GM19328 (cell line): ENCODE measurements around the gene CACNG7.
"Not testable (repeated sequence)": the region's sequence is repeated elsewhere in the genome, so short reads cannot be mapped to it uniquely, and the experiment has no call there.

Source experiments
- ATAC-seq: cut with Tn5 transposase; IDR thresholded peaks from one replicate; pipeline ENCODE4 v1.9.1; 2021; ENCODE audit warnings: mild to moderate bottlenecking, moderate library complexity; ENCODE audit not compliant: unreplicated experiment

CACNG7 gene

DNA sequence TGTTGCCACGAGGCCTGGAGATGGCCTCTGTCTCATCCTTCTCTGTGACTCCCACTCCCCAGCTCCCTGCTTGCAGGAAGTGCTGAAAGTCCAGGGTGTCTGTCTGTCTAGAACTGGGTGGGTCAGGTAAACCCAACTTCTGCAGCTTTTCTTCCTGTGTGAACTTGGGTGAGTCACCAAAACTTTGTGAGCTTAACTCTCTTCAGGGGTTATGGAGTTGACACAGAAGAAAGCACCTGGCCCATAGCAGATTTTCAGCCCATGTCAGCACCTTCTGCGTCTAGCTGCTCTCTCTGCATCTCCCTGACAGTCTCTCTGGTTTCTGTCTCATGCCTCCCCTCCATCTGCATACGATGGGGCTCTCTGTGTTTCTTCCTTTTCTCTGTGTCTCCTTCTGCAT lies 4.2 kb upstream of the CACNG7 start:
- no peak for ATAC-seq

DNA sequence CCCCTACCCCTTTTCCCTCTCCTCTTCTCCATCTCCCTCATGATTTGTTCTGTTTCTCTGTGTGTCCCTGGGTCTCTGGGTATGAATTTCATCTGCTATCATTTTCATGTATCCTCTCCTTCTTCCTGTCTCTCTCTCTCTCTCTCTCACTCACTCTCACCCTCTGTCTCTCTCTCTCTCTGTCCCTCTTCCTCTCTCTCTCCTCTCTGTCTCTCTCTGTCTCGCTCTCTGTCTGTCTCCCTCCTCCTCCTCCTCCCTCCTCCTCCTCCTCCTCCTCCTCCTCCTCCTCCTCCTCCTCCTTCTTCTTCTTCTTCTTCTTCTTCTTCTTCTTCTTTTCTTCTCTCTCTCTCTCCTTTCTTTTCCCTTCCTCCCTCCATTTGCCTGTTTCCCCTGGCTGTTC lies 3.3 kb upstream of the CACNG7 start:
- no peak for ATAC-seq

DNA sequence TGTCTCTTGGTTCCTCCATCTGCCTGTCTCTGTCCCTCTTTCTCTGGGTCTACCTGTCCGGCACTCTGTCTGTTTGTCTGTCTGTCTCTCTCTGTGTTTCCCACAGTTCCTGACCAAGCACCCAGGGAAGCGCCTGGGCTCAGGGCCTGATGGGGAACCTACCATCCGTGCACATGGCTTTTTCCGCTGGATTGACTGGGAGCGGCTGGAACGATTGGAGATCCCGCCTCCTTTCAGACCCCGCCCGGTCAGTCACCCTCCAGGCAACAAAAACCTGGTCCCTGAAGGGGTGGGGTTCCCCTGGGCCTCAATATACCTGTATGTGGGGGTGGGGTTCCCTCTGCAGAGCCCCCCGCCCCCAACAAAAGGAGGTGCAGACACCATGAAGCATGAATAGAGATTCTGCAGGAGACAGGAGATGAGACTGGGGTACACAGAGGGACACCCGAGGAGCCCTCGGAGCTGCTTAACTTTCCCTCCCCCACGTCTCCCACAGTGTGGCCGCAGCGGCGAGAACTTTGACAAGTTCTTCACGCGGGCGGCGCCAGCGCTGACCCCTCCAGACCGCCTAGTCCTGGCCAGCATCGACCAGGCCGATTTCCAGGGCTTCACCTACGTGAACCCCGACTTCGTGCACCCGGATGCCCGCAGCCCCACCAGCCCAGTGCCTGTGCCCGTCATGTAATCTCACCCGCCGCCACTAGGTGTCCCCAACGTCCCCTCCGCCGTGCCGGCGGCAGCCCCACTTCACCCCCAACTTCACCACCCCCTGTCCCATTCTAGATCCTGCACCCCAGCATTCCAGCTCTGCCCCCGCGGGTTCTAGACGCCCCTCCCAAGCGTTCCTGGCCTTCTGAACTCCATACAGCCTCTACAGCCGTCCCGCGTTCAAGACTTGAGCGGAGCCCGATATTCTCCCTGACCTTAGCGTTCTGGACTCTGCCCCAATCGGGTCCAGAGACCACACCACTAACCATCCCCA lies 2.6 kb upstream of the CACNG7 start:
- ATAC-seq = no peak

DNA sequence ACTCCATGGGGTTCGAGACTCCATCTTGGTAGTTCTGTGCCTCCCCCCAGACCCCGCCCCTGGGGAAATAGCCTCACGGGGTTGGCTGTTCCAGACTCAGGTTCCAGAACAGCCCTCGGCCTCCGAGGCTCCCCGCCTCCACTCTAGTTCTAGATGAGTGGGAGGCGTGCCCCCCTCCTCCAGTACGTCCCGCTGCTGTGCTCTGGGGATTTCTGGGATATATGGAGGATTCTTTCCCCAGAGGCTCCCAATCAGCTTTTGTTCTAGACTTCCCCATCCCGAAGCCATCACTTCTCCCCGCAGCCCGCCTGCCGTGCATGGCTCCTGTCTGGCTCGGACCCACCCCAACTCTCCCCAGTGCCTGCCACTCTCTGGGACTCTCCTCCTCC lies 1.9 kb upstream of the CACNG7 start:
- no peak for ATAC-seq

DNA sequence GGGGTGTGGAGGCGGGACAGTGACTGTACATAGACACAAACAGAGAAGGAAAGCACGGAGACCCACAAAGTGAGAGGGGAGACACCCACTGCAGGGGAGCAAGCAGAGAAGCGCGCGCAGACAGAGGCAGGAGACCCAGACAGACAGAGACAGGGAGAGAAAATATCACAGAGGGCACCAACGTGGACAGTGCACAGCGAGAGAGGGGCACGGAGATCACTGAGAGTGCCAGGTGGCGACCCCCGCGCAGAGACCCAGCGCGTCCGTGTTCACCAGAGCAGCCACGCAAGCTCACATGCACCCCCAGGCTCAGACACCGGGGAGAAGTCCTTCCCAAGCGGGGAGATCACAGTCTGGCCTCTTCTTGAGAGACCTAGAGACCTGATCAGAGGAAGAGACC lies 1.4 kb upstream of the CACNG7 start:
- ATAC-seq = no peak

DNA sequence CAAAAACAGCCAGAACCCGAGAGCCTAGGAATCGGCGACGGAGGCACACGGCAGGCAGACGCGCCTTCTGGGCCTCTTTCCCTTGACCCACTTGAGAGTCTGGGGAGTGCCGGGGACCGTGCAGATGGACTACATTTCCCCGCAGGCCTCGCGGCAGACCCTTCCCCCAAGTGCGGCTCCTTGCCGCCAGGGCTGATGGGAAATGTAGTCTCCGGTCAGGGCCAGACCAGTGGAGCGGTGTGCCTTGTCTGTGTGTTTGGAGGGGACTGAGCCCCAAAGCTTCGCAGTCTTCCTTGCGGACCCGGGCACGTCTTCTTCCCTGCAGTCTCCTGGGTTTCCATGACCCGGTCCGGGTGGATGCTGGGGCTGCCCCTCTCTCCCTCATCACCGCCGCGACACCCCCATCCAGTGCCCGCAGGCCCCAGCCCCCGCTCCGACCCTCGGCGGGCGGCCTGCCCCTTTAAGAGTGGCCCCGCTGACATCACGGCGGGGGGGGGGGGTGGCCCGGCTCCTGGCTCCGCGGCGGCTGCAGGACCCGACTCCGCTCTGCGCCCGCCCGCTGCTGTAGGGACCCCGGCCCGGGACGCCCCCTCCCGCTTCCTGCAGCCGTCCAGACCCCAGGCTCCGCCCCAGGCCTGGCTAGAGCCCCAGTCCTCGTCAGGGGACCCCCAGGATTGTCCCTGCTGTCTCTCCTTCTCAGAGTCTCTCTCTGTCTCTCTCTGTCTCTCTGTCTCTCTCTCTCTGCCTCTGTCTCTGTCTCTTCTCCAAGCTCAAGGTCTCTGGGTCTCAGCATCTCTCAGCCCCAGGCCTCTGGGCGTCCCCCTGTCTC lies 758 bp upstream of the CACNG7 start:
- ATAC-seq = no peak

DNA sequence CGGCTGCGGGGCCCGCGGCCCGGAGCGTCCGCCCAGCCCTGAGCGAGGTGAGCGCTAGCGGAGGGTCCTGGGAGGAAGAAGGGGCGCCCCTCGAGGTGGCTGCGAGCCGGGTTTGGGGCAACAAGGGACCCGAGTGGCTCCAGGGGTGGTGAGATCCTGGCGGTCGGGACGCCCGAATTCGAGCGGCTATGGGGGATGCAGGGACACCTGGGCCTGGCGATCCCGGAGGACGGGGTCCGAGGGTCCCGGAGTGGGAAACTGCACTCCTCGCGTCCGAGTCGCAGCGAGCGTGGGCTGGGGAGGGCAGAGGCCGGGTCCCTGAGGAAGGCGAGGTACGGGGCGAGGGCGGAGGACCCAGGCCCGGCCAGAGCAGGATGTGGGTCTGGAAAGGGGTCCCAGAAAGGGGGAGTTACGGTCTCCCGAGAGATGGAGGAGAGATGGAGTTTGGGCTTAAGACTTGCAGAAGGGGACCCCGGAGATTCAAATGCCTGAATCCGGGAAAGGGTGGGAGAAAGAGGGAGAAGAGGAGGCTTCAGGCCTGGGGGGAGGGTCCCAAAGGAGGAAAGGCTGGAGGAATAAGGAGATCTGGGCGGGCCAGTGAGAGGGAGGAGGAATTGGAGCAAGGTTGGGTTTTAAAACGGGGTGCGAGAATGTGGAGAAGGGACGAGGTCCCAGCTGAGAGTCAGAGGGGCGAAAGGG lies 542 bp downstream of the CACNG7 start:
- ATAC-seq = no peak

DNA sequence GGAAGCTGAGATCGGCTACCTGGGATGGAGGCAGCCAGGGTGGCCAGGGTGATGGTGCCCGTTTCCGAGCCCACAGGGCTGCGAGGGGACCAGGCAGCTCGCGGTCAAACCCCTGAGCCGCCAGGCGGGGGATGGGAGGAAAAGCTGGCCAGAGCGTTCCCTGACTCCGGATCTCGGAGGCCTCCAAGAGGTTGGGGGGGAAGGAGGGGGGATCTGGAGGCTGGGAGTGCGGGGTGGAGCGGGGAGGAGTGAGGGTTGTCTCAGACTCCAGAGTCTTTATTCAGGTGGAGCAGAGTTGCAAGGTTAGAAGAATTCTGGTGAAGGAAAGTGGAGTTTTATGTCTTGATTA lies 1.1 kb downstream of the CACNG7 start:
- no peak for ATAC-seq

DNA sequence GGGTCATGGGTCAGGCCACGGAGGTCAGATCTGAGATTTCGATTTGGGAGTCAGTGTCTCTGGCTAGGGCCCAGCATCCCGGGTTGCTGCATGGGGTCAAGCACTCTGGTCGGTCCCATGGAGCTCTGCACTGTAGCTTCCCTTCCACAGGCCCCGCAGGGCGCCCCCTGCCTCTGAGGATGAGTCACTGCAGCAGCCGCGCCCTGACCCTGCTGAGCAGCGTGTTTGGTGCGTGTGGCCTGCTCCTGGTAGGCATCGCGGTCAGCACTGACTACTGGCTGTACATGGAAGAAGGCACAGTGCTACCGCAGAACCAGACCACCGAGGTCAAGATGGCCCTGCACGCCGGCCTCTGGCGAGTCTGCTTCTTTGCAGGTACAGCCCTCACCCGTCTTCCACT lies 3.6 kb downstream of the CACNG7 start:
- no peak for ATAC-seq

DNA sequence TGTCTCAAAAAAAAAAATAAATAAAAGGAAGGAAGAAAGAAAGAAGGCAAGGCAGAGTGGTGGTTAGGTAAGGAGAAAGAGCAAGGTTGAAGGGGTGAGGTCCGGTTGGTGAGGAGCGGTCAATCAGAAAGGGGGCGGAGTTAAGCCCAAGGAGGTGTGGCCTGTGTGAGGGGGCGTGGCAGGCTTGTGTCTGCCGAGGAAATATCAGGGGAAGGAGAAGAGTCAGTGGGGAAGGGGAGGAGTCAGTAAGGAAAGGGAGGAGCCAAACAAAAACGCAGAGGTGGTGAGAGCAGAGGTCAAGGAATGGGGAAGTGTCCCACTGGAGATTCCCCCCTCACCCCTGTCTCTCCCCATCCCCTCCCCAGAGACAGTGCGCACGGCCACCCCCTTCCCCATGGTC lies 5.9 kb downstream of the CACNG7 start:
- ATAC-seq = no peak

DNA sequence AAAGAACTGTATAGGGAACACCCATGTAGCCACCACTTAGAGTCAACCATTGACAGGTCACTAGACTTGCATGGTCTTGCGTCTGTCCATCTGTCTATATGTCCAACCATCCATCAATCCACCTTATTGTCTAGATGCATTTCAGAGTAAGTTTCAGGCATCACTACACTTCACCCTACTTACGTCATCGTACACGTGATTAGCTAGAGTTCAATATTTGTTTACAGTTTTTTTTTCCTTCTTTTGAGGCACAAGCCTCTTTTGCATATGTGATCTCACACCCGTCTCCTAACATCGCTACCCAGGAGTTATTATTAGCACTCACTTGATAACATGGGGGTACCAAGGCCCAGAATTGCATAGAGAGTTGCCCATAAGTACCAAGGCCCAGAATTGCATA lies 6.9 kb downstream of the CACNG7 start:
- no peak for ATAC-seq

DNA sequence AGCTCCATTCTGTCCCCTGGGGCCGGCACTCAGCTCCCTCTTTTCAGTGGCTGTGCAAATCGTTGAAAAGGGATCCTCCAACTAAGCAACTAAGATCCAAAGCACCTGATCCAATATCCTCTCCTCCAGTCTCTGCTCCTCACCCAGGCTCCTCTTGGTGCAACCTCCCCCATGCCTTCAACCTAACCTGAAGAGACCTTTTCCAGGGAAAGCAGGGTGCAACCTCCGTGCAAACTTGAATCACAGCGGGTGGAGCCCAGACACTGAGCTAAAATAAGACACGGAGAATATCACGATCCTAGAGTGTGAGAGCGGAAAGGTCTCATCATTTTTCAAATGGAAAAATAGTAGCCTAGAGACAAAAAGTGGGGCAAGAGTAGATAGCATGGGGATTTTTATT lies 8.3 kb downstream of the CACNG7 start:
- ATAC-seq = no peak

DNA sequence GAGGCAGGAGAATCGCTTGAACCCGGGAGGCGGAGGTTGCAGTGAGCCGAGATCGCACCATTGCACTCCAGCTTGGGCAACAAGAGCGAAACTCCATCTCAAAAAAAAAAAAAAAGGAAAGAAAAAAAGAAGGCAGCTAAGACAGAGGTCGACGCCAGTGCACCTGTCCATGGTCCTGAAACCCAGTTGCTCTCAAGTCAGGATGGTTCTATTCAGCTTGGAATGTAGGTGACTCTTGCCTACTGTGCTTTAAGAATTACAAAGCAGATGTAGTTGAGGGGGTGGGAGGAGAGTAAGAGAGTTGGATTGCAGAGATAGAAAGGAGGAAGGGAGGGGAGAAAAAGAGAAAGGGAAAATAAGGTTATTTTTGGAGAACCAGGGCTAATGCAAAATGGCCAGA lies 18.7 kb downstream of the CACNG7 start:
- no peak for ATAC-seq

DNA sequence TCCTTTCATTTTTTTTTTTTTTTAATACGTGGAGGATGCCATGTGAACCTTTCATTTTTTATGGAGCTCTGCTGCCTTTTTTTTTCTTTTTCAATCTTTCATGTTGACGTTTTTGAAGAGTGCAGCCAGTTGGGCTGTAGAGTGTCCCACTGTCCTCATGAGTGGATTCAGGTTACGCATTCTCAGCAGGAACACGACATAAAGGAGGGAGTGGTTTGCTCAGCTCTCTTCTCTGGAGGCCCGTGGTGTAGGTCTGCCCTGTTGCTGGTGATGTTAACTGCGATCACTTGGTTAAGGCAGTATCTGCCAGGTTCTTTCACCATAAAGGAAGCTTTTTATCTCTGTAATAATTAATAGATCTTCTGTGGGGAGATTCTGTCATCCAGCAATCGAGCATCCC lies 27.0 kb downstream of the CACNG7 start:
- ATAC-seq = no peak

DNA sequence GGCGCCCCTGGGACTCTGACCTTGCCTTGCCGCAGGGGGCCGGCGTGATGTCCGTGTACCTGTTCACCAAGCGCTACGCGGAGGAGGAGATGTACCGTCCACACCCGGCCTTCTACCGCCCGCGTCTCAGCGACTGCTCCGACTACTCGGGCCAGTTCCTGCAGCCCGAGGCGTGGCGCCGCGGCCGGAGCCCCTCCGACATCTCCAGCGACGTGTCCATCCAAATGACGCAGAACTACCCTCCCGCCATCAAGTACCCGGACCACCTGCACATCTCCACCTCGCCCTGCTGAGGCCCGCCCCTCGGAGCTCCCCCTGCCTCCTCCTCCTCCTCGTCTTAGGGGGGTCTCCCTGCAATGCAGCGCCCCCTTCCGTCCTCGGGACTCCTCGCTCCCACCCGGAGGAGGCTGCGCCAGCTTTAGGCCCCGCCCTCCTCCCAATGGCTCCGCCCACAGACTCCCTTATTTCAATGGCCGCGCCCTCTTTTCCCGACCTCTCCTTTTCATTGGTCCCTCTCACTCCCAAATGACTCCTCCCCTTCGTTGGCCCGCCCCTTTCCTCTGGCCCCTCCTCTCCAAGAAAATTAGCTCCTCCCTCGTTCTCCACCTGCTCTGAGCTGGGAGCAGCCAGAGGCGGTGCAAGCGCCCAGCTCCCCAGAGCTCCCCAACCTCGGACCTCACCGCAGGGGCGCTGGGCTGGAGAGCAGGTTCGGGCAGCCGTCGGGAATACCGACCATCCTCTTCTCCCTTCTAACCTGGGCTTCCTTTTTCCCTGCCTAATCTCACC lies 33.1 kb downstream of the CACNG7 start:
- ATAC-seq = no peak

DNA sequence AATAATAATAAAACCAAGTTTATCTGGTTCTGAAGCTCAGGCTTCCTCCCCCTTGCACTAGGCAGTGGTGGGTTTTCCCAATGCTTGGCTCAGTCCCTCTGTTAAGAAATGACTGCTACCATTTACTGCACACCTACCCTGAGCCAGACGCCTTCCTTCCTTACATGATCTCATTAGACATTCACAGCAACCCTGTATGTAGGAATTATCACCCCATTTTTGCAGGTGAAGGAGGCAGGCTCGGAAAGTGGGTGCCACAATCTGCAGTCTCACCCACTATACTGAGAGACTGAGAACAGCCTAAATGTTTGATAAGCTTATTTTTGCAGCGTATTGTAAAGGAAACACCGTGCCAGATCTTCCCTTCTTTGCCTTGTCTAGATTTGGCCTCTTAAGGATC lies 35.3 kb downstream of the CACNG7 start:
- ATAC-seq = no peak

DNA sequence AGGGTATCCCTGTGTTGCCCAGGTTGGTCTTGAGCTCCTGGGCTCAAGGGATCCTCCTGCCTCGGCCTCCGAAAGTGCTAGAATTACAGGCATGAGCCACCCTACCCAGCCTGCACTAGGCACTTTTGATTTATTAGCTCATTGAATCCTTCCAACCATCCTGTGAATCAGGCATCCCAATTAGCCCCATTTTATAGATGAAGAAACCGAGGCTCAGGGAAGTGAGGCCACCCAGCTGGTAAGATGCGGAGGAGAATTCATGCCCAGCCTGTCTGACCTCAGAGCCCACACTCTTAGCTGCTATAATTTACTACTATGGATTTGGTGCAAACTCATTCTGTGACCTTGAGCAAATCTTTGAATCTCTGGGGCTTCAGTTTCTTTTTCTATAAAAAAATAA lies 35.9 kb downstream of the CACNG7 start:
- ATAC-seq = no peak

DNA sequence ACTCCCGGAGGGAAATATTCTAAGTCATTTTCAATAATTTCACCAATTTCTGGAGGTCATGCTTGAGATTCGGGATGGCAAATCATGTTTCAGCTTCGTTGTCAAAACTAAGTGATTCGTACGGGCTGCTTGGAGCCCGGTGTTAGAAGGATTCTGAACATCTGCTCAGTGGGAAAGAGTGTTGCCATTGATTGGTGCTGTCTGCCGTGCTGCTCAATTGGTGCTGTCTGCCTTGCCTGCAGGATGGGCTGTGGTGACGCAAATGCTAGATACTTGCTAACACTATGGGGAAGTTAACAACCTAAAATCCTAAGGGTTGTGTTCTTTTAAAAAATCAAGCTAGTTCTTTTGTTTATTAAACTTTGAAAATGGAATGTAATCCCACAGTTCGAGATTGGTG lies 36.4 kb downstream of the CACNG7 start:
- no peak for ATAC-seq

DNA sequence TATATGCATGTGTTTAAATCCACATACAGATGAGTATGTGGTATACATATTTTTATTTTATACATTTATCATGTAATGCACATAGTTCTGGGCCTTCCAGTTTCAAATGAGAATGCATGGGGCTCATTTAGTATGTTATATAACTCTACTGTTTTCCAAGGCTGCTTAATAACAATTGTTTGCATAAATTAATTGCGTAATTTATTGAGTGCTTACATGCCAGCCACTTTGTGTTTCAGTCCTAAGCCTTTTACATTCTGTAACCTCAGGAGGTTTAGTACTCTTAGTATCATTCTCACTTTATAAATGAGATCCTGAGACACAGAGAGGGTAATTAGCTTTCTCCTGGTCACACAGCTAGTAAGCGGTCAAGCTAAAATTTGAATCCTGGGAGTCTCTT lies 36.9 kb downstream of the CACNG7 start:
- no peak for ATAC-seq

DNA sequence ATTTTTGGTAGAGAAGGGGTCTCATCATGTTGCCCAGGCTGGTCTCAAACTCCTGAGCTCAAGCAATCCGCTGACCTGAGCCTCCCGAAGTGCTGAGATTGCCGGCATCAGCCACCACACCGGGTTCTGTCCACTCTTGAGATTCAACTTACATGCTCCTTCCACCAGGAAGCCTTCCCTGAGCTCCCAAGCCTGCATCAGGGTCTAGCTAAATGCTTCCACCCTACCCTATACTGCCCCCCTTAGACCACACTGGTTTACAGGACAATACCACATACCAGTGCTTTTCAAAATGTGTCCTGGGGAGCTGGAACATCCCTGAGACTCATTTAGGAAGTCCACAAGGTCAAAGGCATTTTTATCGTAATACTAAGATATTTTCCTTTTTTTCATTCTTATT lies 38.5 kb downstream of the CACNG7 start:
- no peak for ATAC-seq

DNA sequence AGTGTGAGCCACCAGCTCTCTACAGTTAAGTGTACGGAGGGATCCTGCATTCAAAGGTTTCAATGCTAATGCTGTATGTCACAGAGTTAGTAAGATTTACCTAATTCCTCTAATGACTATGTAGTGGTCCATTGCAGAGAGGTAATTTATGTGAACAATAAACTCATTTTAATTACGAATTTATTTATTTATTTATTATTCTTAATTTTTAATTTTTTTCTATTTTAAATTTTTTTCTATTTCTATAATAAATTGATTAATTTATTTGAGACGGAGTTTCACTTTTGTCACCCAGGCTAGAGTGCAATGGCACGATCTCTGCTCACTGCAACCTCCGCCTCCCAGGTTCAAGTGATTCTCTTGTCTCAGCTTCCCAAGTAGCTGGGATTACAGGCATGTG lies 39.5 kb downstream of the CACNG7 start:
- ATAC-seq = not testable (repeated sequence)
